ENCODE measurements around the gene HSPA9. TPM values are rescaled to one million over a fixed set of nuclear protein-coding genes. Genes with fewer than 3 reads are reported as not detected.
"Not testable (repeated sequence)": the region's sequence is repeated elsewhere in the genome, so short reads cannot be mapped to it uniquely, and the experiment has no call there.

HSPA9 gene
- total RNA-seq, 1 donor from 2014 or later = 247 TPM

DNA sequence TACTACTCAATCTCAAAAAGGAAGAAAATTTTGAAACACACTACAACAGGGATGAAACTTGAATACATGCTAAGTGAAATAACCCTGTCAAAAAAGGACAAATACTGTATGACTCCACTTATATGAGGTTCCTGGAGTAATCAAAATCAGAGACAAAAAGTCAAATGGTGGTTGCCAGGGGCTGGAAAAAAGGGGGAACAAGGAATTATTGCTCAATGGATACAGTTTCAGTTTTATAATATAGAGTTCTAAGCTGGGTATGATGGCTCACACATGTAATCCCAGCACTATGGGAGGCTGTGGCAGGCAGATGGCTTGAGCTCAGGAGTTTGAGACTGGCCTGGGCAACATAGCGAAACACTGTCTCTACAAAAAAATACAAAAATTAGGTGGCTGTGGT is 61.2 kb downstream of the HSPA9 start:
- H3K36me3 Mint-ChIP-seq (ENCODE audit: low read depth) = peaks cover 3% of the 10 kb centered on the region
- no peaks in the 10 kb centered on the region for H3K27me3 Mint-ChIP-seq (ENCODE audit: low read depth)
- H3K9me3 Mint-ChIP-seq = no peaks in the 10 kb centered on the region
- no peak overlapping the region for H3K27ac Mint-ChIP-seq (ENCODE audit: unreplicated experiment)
- TF ChIP-seq, protein P1, sequence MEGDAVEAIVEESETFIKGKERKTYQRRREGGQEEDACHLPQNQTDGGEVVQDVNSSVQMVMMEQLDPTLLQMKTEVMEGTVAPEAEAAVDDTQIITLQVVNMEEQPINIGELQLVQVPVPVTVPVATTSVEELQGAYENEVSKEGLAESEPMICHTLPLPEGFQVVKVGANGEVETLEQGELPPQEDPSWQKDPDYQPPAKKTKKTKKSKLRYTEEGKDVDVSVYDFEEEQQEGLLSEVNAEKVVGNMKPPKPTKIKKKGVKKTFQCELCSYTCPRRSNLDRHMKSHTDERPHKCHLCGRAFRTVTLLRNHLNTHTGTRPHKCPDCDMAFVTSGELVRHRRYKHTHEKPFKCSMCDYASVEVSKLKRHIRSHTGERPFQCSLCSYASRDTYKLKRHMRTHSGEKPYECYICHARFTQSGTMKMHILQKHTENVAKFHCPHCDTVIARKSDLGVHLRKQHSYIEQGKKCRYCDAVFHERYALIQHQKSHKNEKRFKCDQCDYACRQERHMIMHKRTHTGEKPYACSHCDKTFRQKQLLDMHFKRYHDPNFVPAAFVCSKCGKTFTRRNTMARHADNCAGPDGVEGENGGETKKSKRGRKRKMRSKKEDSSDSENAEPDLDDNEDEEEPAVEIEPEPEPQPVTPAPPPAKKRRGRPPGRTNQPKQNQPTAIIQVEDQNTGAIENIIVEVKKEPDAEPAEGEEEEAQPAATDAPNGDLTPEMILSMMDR (conservative IDR thresholded peaks at IDR 0.05) = no peak
- DNase-seq (ENCODE audit: low read depth, low spot score) = no peak
- H3K4me3 Mint-ChIP-seq = no peak overlapping the region
- no peaks in the 10 kb centered on the region for H3K4me1 Mint-ChIP-seq

GRCh38 chr5:138508958-138509357 is 66.2 kb downstream of the HSPA9 start:
- Mint-ChIP-seq H3K27ac (ENCODE audit: unreplicated experiment) (no peak overlapping the region), H3K36me3 (ENCODE audit: low read depth) (peaks cover 3% of the 10 kb centered on the region), H3K4me3 (no peak overlapping the region), H3K9me3 (no peaks in the 10 kb centered on the region), H3K4me1 (no peaks in the 10 kb centered on the region), H3K27me3 (ENCODE audit: low read depth) (no peaks in the 10 kb centered on the region)
- DNase-seq (ENCODE audit: low read depth, low spot score) = no peak
- TF ChIP-seq, protein P1 (conservative IDR thresholded peaks at IDR 0.05) = no peak

DNA sequence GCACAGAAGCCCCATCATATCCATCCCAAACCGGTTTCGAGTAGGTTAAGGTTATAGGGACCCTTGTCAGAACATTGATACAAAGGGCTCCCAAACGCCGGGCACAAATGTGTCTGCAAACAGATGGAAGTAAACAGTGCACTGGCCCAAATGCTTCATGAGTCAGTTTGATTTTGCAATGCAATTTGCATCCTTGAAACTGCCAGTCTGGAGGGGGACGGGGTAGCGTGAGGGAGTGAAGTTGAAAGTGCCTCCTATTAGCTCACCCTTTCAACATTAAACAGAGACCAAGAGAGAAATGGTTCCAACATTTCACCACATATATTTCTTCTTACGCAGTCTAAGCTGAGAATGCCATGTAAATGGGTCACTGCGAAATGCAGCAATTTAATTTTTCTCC is 67.7 kb downstream of the HSPA9 start:
- peak overlapping the region; percentile 75 for H3K27ac Mint-ChIP-seq (ENCODE audit: unreplicated experiment)
- not testable (repeated sequence) for DNase-seq (ENCODE audit: low read depth, low spot score); H3K4me3 Mint-ChIP-seq; H3K27me3 Mint-ChIP-seq (ENCODE audit: low read depth); H3K4me1 Mint-ChIP-seq; H3K9me3 Mint-ChIP-seq; H3K36me3 Mint-ChIP-seq (ENCODE audit: low read depth)

DNA sequence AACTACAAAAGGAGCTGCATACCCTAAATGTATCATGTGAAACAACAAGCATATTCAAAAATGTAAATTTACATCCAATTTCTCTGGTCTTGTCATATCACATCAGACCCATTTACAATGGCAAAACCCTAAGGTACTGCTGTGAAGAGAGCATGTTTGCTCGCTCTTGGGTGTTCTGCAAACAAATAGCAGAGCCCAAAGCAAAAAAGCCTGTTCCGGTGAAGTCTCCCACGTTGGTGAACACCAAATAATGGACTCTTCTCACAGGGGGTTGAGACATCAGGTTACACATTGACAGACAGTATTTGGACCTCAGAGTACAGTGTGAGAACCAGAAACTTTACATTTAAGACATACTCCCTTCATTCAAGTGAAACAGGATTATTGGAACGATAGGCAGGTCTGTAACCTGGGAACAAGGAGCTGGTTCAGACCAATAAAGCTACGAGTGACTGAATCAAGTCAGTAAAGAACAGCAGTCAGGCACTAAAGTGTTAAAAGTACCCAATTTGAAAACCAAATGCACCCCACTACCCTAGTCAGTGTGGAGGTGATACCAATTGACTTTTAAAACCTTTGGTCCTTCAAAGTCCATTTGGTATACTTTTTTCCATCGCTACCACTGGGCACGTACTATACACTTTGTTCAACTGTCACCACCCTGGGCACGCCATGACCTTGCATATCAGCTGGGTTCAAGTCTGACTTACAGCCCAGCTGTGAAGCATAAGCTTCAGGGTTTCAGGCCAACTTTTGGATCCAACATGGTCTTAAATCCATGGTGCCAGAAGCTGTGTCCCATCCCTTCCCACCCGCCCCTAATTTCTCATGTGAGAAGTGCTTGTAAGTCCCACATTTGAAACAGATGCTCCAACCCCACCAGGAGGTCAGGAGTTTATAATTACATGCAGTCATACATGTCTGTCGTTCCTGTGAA is 68.6 kb downstream of the HSPA9 start:
- peak overlapping the region; percentile 75 for H3K27ac Mint-ChIP-seq (ENCODE audit: unreplicated experiment)

DNA sequence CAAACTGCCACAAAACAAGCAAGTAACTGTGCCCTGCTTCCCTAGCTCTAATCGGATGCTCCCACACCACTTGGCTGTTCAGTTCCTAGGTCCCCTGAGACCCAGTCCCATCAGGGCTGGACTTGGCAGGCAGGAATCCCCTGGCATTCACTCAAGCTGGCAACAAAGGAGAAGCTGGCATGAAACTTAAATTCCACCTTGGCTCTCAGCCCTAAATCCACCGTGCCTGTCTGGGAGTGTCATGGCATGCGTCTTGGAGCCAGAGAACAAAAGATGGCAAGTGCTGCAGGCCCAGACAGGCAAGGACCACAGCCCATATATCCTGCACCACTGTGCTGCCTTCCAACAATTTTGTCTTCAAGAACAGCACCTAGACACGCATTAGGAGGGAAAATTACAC is 70.4 kb downstream of the HSPA9 start:
- TF ChIP-seq, protein P1 (conservative IDR thresholded peaks at IDR 0.05) = no peak
- Mint-ChIP-seq H3K4me3 (no peak overlapping the region), H3K4me1 (peaks cover 5% of the 10 kb centered on the region), H3K9me3 (no peaks in the 10 kb centered on the region), H3K27ac (ENCODE audit: unreplicated experiment) (peak overlapping the region; percentile 45), H3K27me3 (ENCODE audit: low read depth) (no peaks in the 10 kb centered on the region), H3K36me3 (ENCODE audit: low read depth) (peaks cover 3% of the 10 kb centered on the region)
- DNase-seq (ENCODE audit: low read depth, low spot score) = no peak

More for the DNA sequence above, 68.6 kb downstream of the HSPA9 start:
- Mint-ChIP-seq H3K4me3 (no peak overlapping the region), H3K4me1 (peaks cover 5% of the 10 kb centered on the region), H3K36me3 (ENCODE audit: low read depth) (peaks cover 3% of the 10 kb centered on the region), H3K27me3 (ENCODE audit: low read depth) (no peaks in the 10 kb centered on the region), H3K9me3 (no peaks in the 10 kb centered on the region)
- TF ChIP-seq, protein P1 (conservative IDR thresholded peaks at IDR 0.05) = no peak
- DNase-seq (ENCODE audit: low read depth, low spot score) = no peak

Other genes starting within 250 kb of the HSPA9 start
- 22.5 and 22.7 TPM in 2 replicates for gene CDC25C, start 243.6 kb downstream of the HSPA9 start, total RNA-seq
- 64.9 and 66.8 TPM in 2 replicates for gene FAM53C, start 237.1 kb downstream of the HSPA9 start, total RNA-seq
- gene KDM3B, start 222.7 kb downstream of the HSPA9 start, total RNA-seq = 100 and 104 TPM in 2 replicates
- 55.1 and 59.2 TPM in 2 replicates for gene REEP2, start 136.3 kb downstream of the HSPA9 start, total RNA-seq
- gene EGR1, start 109.9 kb downstream of the HSPA9 start, total RNA-seq = 21.5 and 26.5 TPM in 2 replicates
- 101 and 107 TPM in 2 replicates for gene ETF1, start 32.2 kb downstream of the HSPA9 start, total RNA-seq
- gene CTNNA1, start 178.0 kb upstream of the HSPA9 start, total RNA-seq = 282 and 292 TPM in 2 replicates